Stomach (tissue), 4 donors: ENCODE measurements around the gene RAET1G.

ENCODE experiments used
- EP300 ChIP-seq: sonication (generic); formaldehyde crosslinking; IDR thresholded peaks from one replicate; pipeline ENCODE4 v1.6.1; 2017; ENCODE audit warnings: antibody characterized with exemption
- POLR2A ChIP-seq, 4 donors: fragments of 450-650 bp; IDR thresholded peaks; one replicate each; pipeline ENCODE4 v1.6.1; 2016; ENCODE audit warnings: antibody characterized with exemption in 4 of 4, control low read depth in 2 of 4, mild to moderate bottlenecking in 1 of 4, moderate library complexity in 1 of 4
- TF ChIP-seq, protein P1 (sequence below), 7 experiments: fragments of 450-650 bp in 4 of 7; fragments of 200-600 bp in 3 of 7; sonication (generic) in 3 of 7; IDR thresholded peaks; one replicate each; pipeline ENCODE4 v1.5.1; 2016 to 2019; ENCODE audit warnings: antibody characterized with exemption in 7 of 7, control low read depth in 2 of 7, mild to moderate bottlenecking in 1 of 7

DNA sequence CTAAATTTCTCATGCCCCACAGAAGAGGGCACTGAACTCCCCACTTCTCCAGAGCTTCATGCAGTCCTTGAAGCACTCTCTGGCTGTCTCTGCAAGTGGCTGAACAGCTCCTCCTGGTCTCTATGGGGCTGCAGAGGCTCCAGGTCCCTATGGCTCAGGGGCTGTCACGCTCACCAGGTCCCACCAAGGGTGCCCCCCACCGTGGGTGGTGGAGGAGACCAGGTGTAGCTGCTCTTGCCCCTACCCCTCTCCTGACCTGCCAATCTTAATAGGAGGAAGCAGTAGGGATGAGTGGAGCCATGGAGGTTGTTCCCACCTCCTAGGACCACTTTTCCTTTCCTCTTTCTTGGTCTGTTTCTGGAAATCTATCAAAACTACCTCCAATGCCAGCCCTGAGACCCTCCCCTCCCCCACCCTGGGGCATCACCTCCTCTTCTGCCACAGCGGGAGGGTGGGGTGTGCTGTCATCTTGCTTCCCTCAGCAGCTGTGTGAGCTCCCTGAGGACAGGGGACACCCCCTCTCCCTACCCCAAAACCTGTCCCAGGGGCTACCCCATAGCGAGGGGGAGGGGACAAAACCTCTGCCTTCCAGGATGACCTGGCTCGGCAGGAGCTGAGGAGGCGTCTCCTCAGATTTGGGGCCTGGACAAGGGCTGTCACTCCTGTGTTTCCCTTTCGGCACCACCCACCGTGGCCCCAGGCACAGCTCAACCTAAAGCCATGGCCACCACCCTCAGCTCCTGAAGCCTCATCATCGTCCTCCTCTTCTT lies 13.0 kb downstream of the RAET1G start:
- TF ChIP-seq EP300 (no peak), POLR2A (IDR thresholded peaks at IDR 0.05) (no peak)
- TF ChIP-seq, protein P1, sequence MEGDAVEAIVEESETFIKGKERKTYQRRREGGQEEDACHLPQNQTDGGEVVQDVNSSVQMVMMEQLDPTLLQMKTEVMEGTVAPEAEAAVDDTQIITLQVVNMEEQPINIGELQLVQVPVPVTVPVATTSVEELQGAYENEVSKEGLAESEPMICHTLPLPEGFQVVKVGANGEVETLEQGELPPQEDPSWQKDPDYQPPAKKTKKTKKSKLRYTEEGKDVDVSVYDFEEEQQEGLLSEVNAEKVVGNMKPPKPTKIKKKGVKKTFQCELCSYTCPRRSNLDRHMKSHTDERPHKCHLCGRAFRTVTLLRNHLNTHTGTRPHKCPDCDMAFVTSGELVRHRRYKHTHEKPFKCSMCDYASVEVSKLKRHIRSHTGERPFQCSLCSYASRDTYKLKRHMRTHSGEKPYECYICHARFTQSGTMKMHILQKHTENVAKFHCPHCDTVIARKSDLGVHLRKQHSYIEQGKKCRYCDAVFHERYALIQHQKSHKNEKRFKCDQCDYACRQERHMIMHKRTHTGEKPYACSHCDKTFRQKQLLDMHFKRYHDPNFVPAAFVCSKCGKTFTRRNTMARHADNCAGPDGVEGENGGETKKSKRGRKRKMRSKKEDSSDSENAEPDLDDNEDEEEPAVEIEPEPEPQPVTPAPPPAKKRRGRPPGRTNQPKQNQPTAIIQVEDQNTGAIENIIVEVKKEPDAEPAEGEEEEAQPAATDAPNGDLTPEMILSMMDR (IDR thresholded peaks at IDR 0.05): no peak
